ENCODE results near the gene EDEM2.
A peak's percentile ranks its signal among the peaks of the same experiment; 100 is the strongest.
"Not testable (repeated sequence)": the region's sequence is repeated elsewhere in the genome, so short reads cannot be mapped to it uniquely, and the experiment has no call there.

Gene EDEM2

DNA sequence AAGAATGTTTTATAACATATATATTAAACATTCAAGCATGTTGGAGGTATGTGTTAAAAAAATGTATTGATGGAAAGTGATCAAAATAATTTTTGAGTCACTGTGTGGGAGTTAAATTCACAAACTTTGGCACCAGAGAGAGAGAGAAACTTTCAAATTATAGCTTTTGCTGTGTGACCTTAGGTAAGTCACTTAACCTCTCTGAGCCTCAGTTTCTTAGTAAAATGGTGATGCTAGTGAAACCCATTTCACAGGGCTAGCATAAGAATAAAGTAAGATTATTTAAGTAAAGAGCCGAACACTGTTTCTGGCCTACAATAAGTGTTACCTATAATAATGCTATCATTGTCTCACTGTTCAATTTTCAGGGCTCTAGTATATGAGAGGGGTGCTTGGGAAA lies 20.7 kb upstream of the EDEM2 start:
- no peak for DNase-seq

DNA sequence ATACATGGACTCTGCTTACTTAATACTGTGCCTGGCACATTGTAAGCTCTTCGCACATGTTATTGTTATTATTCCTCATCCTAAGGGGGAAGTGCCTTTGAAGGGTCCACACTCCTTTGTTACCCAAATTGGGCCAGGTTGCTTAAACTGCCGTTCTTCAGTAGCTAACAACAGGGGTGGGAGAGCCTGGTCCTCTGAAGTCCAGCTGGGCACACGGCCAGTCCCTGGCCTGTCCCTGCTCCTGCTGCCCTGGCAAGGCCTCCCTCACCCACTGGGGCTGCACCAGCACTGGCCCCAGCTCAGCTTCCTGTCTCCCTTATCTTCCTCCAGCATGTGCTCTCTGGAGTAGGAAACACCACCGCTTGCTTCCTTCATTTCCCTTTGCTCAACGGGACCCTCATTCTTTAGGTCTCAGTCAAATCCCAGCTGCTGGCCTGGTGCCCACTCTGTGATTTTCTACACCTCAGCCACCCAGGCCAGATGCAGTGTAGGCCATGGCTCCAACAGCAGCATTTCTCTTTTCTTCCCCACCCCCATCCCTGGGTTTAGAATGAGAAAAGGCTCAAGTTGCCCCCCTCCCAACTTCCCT lies 19.2 kb upstream of the EDEM2 start:
- DNase-seq: no peak

DNA sequence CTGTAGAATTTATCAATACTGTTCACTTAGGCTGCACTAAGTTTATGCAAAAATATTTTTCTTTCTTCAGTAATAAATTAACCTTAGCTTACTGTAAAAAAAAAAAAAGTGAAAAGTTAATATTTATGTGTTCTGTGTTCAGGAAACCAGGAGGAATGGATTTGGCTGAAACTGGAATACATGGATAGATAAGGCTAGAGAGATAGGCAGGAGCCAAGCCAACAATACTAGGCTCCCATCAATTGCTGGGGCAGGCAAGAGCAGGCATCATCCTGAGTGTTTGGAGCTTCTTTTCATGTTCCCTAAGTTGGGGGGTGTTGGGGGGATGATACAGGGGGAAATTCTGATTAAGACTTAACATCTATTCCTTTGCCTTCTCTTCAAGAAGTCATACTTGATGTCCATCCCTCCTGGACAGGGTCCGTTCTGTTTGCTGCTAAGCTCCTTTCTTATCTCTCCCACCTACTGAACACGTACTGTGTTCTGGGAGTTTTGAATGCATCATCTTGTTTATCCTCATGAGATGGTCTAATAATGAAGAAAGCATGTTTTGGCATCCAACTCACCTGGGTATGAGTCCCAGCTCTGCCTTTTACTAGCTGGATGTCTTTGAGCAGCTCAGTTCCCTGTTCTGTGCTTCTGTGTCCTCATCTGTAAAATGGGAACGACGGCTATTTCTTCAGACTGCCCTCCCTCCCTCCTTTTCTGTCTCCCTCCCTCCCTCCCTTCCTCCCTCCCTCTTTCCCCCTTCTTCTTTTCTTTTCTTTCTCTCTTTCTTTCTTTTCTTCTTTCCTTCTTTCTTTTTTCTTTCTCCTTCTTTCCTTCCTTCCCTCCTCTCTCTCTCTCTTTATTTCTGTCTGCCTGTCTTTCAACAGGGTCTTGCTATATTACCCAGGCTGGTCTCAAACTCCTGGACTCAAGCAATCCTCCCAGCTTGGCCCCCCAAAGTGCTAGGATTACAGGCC lies 18.4 kb upstream of the EDEM2 start:
- DNase-seq: no peak

DNA sequence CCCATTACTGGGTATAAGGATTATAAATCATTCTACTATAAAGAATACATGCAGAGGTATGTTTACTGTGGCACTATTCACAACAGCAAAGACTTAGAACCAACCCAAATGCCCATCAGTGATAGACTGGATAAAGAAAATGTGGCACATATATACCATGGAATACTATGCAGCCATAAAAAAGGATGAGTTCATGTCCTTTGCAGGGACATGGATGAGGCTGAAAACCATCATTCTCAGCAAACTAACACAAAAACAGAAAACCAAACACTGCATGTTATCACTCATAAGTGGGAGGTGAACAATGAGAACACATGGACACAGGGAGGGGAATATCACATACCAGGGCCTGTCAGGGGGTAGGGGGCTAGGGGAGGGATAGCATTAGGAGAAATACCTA lies 17.4 kb upstream of the EDEM2 start:
- DNase-seq: not testable (repeated sequence)

DNA sequence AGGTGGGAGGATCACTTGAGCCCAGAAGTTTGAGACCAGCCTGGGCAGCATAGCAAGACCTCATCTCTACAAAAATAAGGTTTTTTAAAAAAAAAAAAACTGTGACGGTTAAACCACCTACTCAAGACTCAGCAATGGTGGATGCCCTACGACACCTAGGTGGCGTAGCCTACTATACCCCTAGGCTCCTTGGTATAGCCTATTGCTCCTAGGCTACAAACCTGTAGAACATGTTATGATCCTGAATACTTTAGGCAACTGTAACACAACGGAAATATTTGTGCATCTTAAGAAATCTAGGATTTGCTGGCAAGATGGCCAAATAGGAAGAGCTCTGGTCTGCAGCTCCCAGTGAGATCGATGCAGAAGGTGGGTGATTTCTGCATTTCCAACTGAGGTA lies 13.2 kb upstream of the EDEM2 start:
- DNase-seq: not testable (repeated sequence)

DNA sequence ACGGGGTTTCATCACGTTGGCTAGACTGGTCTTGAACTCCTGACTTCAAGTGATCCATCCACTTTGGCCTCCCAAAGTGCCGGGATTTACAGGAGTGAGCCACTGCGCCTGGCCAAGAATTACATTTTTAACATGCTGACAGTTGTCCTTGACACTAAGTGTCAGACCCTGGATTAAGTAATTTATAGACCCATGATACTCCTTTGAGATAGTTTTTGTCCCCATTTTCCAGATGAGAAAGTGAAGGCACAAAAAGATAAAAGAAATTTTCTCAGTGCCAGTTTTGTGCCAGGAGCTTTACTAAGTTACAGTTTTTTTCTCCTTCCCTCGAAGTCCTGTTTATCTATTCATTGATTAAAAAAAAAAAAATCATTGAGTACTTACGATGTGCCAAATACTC lies 9.8 kb upstream of the EDEM2 start:
- DNase-seq: no peak

DNA sequence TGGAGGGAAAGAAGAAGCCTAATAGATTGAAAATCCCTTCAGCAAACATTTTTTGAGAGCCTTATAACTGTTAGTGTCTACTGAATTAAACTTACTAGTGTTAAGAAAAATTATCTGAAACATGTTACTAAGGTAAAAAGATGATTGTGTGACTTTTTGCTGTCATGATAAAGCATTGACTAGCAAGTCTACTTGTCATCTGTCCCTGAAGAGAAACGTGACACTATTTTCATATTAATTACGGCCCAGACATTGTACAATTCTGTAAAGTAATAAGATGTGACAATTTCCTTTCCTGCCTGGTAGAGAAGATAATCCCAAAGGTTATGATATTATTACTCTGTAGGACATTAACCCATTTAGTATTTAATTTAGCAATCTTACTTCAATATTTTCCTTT lies 8.8 kb upstream of the EDEM2 start:
- no peak for DNase-seq

DNA sequence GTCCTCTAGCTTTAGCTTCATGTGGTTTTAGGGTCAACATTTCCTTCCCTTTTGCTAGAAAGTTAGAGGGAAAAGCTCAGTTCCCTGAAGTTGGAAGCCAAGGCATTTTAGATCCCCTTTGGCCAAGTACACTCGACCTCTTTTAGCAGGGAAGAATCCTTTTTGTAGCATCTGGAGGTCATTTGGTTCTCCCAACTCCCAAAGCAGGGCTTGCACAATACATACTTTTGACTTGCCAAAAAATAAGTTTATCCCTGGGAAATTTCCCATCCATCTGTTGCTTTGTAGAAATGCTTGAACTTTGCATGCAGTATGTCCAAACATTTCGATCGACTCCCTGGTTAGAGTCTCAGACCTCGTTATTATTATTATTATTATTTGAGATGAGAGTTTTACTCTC lies 4.6 kb upstream of the EDEM2 start:
- DNase-seq: no peak

DNA sequence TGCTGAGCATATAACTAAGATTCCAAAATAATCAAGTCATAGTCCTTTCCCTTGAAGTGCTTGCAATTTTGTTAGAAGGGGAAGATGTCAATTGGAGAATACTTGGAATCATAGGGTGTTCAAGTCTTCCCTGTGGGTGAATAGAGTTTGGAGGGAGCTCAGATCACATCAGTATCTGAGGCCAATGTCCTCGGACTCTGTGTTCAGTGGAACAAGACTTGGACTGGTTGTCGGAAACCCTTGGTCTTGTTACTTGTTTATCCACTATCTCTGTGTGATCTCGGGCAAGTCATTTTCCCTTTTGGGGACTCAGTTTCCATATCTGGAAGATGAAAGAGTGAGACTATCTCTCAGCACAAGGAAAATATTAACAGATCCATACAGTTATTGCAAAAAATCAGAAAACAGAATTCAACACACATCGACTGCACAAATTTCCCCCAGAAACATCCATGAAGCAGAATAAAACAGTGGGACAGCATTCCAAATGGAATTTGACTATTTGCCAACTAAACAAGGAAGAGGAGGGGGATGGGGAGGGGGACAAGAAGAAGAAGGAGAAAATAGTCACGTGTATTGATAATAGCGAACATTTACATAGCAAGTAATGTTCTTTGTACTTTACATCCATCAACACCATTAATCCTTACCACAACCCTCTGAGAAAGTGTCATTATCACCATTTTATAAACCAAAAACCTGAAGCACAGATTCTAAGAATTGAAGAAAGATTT lies 3.9 kb upstream of the EDEM2 start:
- no peak for DNase-seq

DNA sequence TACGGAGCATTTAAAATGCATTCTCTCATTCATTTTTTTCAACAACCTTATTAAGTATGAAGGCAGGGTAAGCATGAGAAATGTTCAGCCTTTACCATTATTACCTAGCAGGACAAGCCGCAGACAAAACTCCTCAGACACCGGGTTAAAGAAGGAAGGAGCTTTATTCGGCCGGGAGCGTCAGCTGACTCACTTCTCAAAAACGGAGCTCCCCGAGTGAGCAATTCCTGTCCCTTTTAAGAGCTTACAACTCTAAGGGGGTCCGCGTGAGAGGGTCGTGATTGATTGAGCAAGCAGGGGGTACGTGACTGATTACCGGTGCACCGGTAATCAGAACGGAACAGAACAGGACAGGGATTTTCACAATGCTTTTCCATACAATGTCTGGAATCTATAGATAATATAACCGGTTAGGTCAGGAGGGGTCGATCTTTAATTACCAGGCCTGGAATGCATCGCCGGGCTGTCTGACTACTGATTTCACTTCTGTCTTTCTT lies 487 bp upstream of the EDEM2 start:
- DNase-seq: peak; percentile 36

DNA sequence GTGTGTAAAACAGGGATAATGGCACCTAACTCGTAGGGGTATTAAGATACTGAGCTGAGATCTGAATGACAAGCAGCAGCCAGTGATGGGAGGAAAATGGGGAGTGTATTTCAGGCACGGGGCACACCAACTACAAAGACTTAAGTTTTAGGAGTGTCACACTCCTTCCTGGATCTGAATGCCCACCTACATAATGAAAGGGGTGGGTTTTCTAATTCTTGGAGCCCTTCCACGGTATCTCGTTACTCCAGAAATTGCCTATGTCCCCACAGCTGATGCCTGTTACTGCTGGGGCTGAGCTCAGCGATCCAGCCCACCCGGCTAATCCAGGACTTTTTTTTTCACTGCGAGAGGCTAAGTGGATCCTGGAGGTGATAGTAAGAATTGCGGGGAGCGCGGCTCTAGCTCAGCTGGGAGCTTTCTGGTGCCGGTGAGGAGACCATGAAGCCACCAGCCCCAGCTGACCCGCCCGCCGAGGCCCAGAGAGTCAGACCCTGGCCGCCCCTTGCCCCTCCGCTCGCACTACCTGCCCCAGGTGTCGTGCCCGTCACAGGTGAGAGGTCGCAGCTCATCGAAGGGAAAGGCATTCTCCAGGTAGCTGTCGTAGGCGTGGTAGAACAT lies 727 bp downstream of the EDEM2 start:
- no peak for DNase-seq

DNA sequence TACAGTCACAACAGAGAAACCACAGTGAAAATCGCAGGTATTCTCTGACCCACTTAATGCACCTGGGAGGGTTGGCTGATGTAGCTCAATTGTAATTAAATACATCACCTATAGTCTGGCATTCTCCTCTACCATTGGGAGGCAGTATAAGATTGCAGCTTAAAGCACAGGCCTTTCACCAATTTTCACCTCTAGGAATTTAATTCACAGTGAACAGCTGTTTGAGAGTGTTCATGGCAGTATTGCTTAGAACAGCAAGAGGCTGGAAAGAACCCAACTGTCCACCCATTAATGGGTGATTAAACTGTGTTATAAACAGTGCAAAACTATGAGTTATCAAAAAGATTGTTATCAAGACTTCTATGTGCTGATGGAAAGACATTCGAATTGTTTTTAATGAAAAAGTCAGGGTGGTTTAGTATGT lies 2.0 kb downstream of the EDEM2 start:
- DNase-seq: peak; percentile 38

DNA sequence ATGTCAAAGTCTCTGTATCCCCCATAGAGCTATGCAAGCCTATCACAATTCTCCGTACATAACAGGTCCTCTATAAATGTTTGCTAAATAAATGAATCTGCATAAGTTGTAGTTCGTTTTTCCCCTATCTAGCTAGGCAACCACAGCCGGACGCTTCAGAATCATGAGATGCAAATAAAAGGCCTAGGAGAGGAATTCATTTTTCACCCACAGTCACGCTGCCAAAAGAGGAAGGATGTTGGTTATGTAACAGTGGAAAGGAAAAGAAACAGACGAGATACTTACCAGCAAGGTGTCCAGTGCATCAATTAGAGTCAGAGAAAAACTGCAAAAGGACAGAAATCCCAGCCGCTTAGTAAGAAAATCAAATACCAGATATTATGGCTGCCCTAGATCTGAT lies 2.4 kb downstream of the EDEM2 start:
- DNase-seq: no peak

DNA sequence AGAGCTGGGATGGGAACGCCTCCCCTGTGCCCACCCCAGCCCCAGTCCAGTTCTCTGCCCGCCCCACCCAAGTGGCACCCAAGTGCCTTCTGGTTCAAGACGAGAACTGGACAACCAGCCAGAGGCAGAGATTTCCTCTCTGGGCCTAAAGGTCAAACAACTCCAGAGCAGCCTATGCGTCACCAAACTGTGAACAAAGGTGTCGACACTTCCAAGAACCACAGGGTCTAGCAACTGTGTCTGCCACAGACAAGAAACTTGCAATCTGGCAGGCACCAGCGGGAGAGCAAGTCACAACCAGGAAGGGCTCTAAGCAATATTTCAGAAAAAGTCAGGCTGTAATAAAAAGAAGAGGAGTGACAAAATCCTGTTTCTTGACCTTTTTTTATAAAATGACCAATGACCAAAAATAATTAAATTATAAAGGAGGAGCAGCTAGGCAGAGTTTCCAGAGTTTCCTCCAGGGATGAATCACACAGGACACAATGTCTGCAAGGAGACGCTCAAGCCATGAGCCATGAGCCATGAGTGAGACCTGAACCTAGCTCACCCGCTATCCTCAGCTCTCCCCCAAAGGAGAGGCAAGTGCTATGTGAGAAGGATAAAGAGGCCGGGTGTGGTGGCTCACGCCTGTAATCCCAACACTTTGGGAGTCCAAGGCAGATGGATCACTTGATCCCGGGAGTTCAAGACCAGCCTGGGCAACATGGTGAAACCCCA lies 11.1 kb downstream of the EDEM2 start:
- no peak for DNase-seq

DNA sequence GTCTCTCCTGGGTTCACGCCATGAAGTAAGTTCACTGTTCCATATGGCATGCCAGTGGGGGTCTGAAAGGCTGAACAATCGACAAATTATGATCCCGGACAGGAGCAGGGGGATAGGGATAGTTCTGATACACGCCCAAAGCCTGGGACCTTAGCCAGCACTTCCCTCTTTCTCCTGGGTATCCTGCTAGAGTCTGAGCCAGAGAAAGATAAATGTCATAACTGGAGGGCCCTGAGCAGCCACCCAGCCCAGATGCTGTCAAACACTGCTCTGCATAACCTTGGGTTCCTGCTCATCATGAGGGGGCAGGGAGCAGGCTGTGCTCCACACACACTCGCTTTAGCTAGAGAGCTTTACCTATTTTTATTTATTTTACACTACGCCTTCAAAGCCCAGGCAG lies 12.3 kb downstream of the EDEM2 start:
- DNase-seq: no peak

DNA sequence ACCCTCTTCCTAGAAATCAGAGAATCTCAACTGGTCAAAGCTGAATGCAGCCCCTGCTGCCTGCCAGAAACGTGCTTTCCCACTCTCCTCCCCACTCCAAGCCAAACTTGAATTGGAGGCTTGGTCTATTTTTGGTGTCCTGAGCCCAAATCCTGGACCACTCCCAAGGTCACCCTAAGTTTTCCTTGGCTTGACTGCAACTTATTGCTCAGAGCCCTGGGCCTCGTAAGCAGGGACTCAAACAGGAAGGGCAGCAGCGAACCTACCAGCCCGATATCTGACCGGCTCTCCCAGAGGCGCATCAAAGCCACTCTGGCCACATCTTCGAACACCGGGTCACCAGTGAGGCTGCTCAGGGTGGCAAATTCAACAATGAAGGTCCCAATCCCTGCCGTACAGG lies 12.7 kb downstream of the EDEM2 start:
- DNase-seq: no peak

DNA sequence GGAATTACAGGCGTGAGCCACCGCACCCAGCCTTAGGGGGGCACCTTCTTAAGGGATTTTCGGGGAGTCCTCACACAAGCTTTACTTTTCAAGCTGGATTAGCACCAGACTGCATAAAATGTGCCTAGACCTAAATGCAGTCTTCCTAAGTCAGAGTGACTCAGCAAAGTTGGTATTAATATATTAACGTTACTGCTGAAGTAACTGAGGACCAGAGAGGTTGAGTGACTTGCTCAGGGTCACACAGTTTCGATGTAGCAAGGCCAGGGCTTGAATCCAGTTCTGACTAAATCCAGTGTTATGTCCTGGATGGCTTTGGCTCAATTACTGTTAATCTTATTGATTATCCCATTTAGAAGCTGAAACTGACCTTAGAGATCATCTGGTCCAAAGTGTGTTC lies 13.4 kb downstream of the EDEM2 start:
- no peak for DNase-seq

DNA sequence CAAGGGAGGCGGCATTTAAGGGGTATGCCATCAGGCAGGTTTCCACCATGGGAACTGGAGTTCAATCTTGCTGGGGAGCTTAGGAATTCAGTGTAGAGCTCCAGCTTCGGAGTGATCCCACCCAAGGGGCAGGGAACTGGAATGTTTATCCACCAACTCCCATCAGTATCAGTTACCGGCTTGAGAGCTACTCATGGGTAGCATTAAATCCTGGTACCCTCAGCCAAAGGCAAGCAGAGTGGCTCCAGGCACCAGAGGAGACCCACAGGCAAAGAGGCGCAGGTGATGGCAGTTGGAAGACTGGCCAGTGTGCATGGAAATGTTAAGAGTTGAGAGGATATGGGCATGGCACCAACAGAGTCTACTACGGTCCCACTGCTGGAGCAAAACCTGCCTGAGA lies 14.1 kb downstream of the EDEM2 start:
- no peak for DNase-seq

DNA sequence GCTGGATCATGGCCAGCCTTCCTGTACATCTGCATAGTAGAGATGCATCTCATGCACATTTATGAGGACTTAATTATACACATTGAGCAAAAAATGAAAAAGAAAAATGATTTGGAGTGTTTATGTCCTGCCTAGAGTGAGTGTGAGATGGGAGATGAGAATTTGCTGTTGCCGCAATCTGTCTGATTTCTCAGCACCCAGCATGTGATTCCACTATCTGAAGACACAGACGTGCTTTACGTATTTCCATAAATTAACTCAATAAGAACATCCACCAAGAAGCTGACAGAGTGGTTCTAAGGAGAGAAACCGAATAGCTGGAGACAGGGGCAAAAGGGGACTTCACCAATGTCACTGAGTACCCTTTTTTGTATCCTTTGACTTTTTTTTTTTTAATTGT lies 15.2 kb downstream of the EDEM2 start:
- DNase-seq: no peak

DNA sequence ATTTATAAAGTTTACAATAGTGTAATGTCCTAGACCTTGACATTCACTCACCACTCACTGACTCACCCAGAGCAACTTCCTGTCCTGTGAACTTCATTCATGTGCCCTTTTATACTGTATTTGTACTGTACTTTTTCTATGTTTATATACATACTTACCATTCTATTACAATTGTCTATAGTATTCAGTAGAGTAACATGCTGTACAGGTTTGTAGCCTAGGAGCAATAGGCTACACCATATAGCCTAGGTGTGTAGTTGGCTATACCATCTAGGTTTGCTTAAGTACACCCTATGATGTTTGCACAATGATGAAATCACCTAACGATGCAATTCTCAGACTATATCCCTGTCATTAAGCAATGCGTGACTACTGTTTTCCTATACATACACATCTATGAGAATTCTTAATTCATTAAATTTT lies 17.5 kb downstream of the EDEM2 start:
- no peak for DNase-seq

DNA sequence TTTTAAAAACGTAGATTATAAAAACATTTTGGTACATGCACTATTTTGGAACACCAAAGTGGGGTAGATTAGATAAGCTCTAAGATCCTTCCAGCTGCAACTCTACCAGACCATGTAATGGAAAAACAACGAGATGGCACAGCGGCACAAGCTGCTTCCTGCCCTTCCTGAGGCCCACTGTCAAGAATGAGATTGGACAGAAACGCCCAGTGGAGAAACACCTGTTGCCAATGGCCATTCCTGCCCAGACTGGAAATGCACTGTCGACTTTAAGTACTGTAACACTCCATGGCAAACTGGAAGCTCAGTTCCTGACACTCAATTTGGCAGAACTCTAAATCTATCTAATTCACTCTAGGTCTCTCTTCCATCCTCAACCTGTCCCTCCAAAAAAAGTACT lies 21.4 kb downstream of the EDEM2 start:
- DNase-seq: no peak

DNA sequence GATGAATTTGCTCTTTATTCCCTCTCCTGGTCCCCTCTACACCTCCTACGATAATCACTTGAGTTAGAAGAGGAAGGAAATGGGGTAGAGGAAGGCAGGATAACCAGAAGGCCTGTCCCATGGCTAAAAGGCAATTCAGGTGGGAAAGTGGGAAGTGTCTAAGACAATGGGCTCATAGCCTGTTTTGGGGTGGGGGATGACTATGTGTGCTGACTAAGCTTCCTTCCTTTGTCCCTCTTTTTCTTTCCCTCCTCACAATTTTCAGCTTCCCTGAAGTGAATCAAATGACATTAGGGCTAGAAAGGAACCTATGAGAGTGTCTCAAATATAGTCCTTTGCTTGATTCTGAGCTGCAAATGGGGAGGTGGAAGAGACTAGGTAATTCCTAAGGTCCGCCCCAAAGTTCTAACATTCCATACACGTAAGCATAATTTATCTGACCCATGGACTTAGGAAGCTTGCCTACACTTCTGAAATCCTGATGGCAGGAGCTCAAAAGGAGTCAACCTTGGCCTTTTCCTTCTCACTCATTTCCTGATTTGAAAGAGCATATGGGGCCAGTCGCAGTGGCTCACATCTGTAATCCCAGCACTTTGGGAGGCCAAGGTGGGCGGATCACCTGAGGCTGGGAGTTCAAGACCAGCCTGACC lies 24.3 kb downstream of the EDEM2 start:
- DNase-seq: no peak

Measured in NCI-H1092 treated with DMSO at 0.1 percent for 48 hours (cell line).